Adrenal gland (tissue), 12 donors: ENCODE data around the gene NAA40. TPM values are rescaled to one million over a fixed set of nuclear protein-coding genes. Genes with fewer than 3 reads are reported as not detected.

Experiments used
- DNase-seq, 7 donors: peaks; one replicate each; pipeline ENCODE4 v3.0.0-alpha.2; 2019 to 2020
- H3K27ac ChIP-seq, 5 donors: fragments of 200-600 bp; sonication (generic) in 4 of 5; 1 replicate in 3 of 5; 2 replicates in 2 of 5; pipeline versions ENCODE4 v1.5.1 to v1.8.0; 2016 to 2020; ENCODE audit warnings: mild to moderate bottlenecking in 1 of 5
- H3K27me3 ChIP-seq: fragments of 200-600 bp; 2 replicates; pipeline ENCODE4 v1.8.0; 2021
- H3K36me3 ChIP-seq, 2 donors: fragments of 200-600 bp; replicated peaks in 1 of 2; 1 replicate in 1 of 2; 2 replicates in 1 of 2; pipeline versions ENCODE4 v1.5.1 to v1.8.0; 2018 to 2022
- H3K4me1 ChIP-seq, 2 donors: fragments of 200-600 bp; replicated peaks in 1 of 2; 1 replicate in 1 of 2; 2 replicates in 1 of 2; pipeline versions ENCODE4 v1.5.1 to v1.8.0; 2018 to 2021
- H3K4me3 ChIP-seq, 4 donors: fragments of 200-600 bp; sonication (generic) in 3 of 4; one replicate each; pipeline ENCODE4 v1.5.1; 2016 to 2018
- H3K9me3 ChIP-seq, 3 donors: fragments of 200-600 bp; sonication (generic) in 1 of 3; replicated peaks in 1 of 3; 1 replicate in 2 of 3; 2 replicates in 1 of 3; pipeline versions ENCODE4 v1.5.1 to v1.8.0; 2016 to 2021
- CTCF ChIP-seq, 6 experiments: fragments of 450-650 bp in 4 of 6; fragments of 200-600 bp in 2 of 6; sonication (generic) in 1 of 6; IDR thresholded peaks; 1 replicate in 5 of 6; 2 replicates in 1 of 6; pipeline versions ENCODE4 v1.5.1 to v1.8.0; 2016 to 2021; ENCODE audit warnings: antibody characterized with exemption in 6 of 6, mild to moderate bottlenecking in 2 of 6, moderate library complexity in 1 of 6
- POLR2A ChIP-seq, 2 donors: fragments of 450-650 bp; IDR thresholded peaks; one replicate each; pipeline ENCODE4 v1.6.1; 2017; ENCODE audit warnings: antibody characterized with exemption in 2 of 2, mild to moderate bottlenecking in 2 of 2, moderate library complexity in 1 of 2
- WGBS, 4 donors: extraction: QIAGEN DNeasy Blood & Tissue Kit in 2 of 4; methylation state at CpG; one replicate each; pipeline versions ENCODE4 v1.1.5 to v1.1.7; 2013 to 2017; 5-methylcytosine and 5-hydroxymethylcytosine counted together
- intact Hi-C, 2 donors: fragments of 100-400 bp; cut with DNase I; formaldehyde crosslinking; loops; one replicate each; pipeline versions ENCODE4 v1.14.1 to v1.15.0; 2022 to 2023
- polyA plus RNA-seq, 3 donors: library from polyadenylated mRNA; stranded (reverse); fragments of 200-250 nt in 2 of 3; fragments of 350-450 nt in 1 of 3; fragmentation: Illumina TruSeq in 1 of 3; extraction: RNeasy Lipid Tissue Mini Kit (QIAGEN cat#74804) in 1 of 3; gene quantifications; one replicate each; pipeline ENCODE4 v1.2.3, GENCODE V29; 2013 to 2014
- total RNA-seq, 9 donors: library from RNA; depleted of rRNA in 4 of 9; stranded (reverse); fragments of >200 nt in 4 of 9; fragments of 120-200 nt in 1 of 9; fragmentation: NEBNext Ultra II Directional in 1 of 9; extraction: Animal tissue kit (Norgen Biotek cat#: 25700) in 1 of 9; gene quantifications; one replicate each; pipeline versions ENCODE4 v1.1.0 to v1.2.4, GENCODE V29; 2013 to 2023
- donor health status: healthy with polysubstance abuse.
- donor health status: Bipolar disorder and iron deficiency.
- donor health status: DM: yes; HTN: yes; CAD: no.
- donor health status: DM: no; HTN: no; CAD: no.
- donor health status: DM: no; HTN: no; CAD: no.
- donor health status: DM: yes; HTN: yes; CAD: no.

The NAA40 gene
- total and polyA plus RNA-seq, 12 donors, result 11.6 to 61.3 (median 20.0) TPM

GRCh38 chr11:63908631-63909401 lies 30.0 kb upstream of the NAA40 start:
- no peak for TF ChIP-seq CTCF (IDR thresholded peaks at IDR 0.05)
- TF ChIP-seq POLR2A (IDR thresholded peaks at IDR 0.05), result no peak
- 81 to 92% (median 85%) methylated on average over 37 to 46 of the region's 46 CpGs for WGBS, 4 donors
- H3K36me3 ChIP-seq, result peaks cover 0 to 43% of the 10 kb centered on the region in 2 donors
- intact Hi-C loops, result no loop called here
- DNase-seq, result no peak
- no peak overlapping the region for H3K4me3 ChIP-seq
- H3K27me3 ChIP-seq, result no peaks in the 10 kb centered on the region
- peaks cover 0 to 12% of the 10 kb centered on the region in 2 donors for H3K4me1 ChIP-seq
- H3K9me3 ChIP-seq, result no peaks in the 10 kb centered on the region
- H3K27ac ChIP-seq, result no peak overlapping the region

- H3K27ac ChIP-seq, result peak overlapping the region in 1 of 5 donors; percentile 17
- intact Hi-C loops, result no loop called here
Measured at GRCh38 chr11:63909591-63910506, 29.0 kb upstream of the NAA40 start.

GRCh38 chr11:63910675-63911074 lies 28.1 kb upstream of the NAA40 start:
- Histone ChIP-seq H3K36me3 (peaks cover 0 to 24% of the 10 kb centered on the region in 2 donors), H3K27ac (peak overlapping the region in 1 of 5 donors; percentile 52), H3K27me3 (no peaks in the 10 kb centered on the region), H3K4me3 (no peak overlapping the region), H3K9me3 (no peaks in the 10 kb centered on the region), H3K4me1 (peaks cover 0 to 13% of the 10 kb centered on the region in 2 donors)
- TF ChIP-seq CTCF (IDR thresholded peaks at IDR 0.05) (no peak), POLR2A (IDR thresholded peaks at IDR 0.05) (no peak)
- 54 to 79% (median 71%) methylated on average over 6 to 9 of the region's 9 CpGs for WGBS, 4 donors
- no peak for DNase-seq
- intact Hi-C loops, result no loop called here

More at GRCh38 chr11:63909591-63910506, 29.0 kb upstream of the NAA40 start:
- H3K4me3 ChIP-seq, result no peak overlapping the region
- H3K4me1 ChIP-seq, result peaks cover 0 to 12% of the 10 kb centered on the region in 2 donors
- H3K36me3 ChIP-seq, result peaks cover 0 to 32% of the 10 kb centered on the region in 2 donors
- H3K9me3 ChIP-seq, result no peaks in the 10 kb centered on the region
- 71 to 81% (median 74%) methylated on average over 12 to 24 of the region's 24 CpGs for WGBS, 4 donors
- DNase-seq, result no peak
- TF ChIP-seq CTCF (IDR thresholded peaks at IDR 0.05) (no peak), POLR2A (IDR thresholded peaks at IDR 0.05) (no peak)
- H3K27me3 ChIP-seq, result no peaks in the 10 kb centered on the region

- DNase-seq, result no peak
- 75 to 81% (median 78%) methylated on average over 6 to 8 of the region's 8 CpGs; no CpG with 5 or more reads in 1 of the 4 donors for WGBS, 4 donors
- no peak overlapping the region for H3K27ac ChIP-seq
- H3K9me3 ChIP-seq, result no peaks in the 10 kb centered on the region
- no peak overlapping the region for H3K4me3 ChIP-seq
- H3K4me1 ChIP-seq, result peaks cover 3 to 21% of the 10 kb centered on the region in 2 donors
- intact Hi-C loops, result no loop called here
- no peaks in the 10 kb centered on the region for H3K27me3 ChIP-seq
- TF ChIP-seq POLR2A (IDR thresholded peaks at IDR 0.05) (no peak), CTCF (IDR thresholded peaks at IDR 0.05) (no peak)
- peaks cover 0 to 22% of the 10 kb centered on the region in 2 donors for H3K36me3 ChIP-seq
Measured at GRCh38 chr11:63911440-63911839, 27.4 kb upstream of the NAA40 start.
